ENCODE data around the gene PHF21B.

Gene PHF21B

DNA sequence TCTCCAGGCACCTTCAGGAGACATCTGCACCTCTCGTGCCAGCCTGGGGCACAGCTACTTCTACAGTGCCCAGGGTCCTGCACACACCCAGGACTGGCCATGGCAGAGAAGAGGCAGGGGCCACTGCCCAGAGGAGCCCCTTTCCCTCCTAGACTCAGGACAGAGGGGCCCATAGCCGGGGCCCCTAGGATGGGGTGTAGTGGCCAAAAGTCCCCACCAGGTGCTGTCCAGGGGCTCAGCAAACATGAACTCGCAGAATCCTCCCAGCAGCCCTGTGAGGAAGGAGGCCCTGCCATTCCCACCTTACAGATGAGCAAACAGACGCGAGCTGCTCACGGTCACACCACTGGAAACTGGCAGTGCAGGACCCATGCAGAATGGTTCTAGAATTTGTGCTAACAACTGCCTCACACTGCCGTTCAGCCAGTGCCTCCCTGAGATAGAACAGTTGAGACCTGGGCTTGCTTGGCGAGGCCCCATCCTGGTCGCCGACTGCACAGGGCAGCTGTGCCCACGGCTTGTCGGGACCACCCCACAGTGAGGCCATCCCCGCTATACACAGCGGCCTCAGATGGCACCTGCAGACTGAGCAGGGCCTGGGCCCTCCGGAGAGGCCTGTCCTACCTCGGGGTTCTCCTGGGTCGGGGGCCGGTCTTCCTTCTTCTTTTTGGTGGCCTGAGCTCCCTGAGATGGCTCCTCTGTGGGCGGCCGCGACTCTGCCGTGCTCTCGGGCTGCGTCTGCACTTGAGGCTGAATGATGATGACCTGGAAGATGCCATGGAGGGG is 96.4 kb downstream of the PHF21B start:
- no peak for DNase-seq (ENCODE audit: low spot score)
- Histone ChIP-seq H3K9me3 (ENCODE audit: severe bottlenecking) (no peaks in the 10 kb centered on the region), H3K27ac (ENCODE audit: poor library complexity, severe bottlenecking) (no peak overlapping the region), H3K36me3 (ENCODE audit: low read depth) (no peaks in the 10 kb centered on the region), H3K4me3 (ENCODE audit: severe bottlenecking) (no peak overlapping the region), H3K27me3 (ENCODE audit: insufficient read depth, poor library complexity, severe bottlenecking) (no peaks in the 10 kb centered on the region), H3K4me1 (ENCODE audit: insufficient read depth, poor library complexity, severe bottlenecking) (no peaks in the 10 kb centered on the region)
- ATAC-seq (ENCODE audit: low read depth), result no peak
- TF ChIP-seq, protein P1, sequence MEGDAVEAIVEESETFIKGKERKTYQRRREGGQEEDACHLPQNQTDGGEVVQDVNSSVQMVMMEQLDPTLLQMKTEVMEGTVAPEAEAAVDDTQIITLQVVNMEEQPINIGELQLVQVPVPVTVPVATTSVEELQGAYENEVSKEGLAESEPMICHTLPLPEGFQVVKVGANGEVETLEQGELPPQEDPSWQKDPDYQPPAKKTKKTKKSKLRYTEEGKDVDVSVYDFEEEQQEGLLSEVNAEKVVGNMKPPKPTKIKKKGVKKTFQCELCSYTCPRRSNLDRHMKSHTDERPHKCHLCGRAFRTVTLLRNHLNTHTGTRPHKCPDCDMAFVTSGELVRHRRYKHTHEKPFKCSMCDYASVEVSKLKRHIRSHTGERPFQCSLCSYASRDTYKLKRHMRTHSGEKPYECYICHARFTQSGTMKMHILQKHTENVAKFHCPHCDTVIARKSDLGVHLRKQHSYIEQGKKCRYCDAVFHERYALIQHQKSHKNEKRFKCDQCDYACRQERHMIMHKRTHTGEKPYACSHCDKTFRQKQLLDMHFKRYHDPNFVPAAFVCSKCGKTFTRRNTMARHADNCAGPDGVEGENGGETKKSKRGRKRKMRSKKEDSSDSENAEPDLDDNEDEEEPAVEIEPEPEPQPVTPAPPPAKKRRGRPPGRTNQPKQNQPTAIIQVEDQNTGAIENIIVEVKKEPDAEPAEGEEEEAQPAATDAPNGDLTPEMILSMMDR (IDR thresholded peaks at IDR 0.05; ENCODE audit: poor library complexity, severe bottlenecking), result no peak

DNA sequence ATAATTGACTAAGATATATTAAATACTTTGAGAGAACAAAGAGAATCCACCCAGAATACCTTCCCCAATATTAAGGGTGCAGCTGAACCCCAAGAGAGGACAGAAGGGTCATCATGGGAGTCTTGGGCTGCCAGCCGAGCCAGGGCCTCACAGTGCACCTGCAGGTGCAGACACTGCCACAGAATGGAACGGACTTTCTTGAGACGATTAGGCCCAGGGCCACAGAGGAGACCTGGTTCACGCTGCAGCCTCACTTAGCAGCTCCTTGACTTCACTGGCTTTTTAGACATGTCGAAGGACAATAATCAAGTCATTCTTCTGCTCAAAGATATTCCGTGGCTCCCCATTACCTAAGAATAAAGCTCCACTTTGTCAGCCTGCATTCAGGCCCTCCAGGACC is 100.6 kb downstream of the PHF21B start:
- DNase-seq (ENCODE audit: low spot score) (no peak), ATAC-seq (ENCODE audit: low read depth) (no peak)
- H3K36me3 ChIP-seq (ENCODE audit: low read depth), result no peaks in the 10 kb centered on the region
- H3K9me3 ChIP-seq (ENCODE audit: severe bottlenecking), result no peaks in the 10 kb centered on the region
- TF ChIP-seq, protein P1 (IDR thresholded peaks at IDR 0.05; ENCODE audit: poor library complexity, severe bottlenecking), result no peak
- no peaks in the 10 kb centered on the region for H3K4me1 ChIP-seq (ENCODE audit: insufficient read depth, poor library complexity, severe bottlenecking)
- no peak overlapping the region for H3K27ac ChIP-seq (ENCODE audit: poor library complexity, severe bottlenecking)
- H3K27me3 ChIP-seq (ENCODE audit: insufficient read depth, poor library complexity, severe bottlenecking), result peaks cover 4% of the 10 kb centered on the region
- H3K4me3 ChIP-seq (ENCODE audit: severe bottlenecking), result no peak overlapping the region

DNA sequence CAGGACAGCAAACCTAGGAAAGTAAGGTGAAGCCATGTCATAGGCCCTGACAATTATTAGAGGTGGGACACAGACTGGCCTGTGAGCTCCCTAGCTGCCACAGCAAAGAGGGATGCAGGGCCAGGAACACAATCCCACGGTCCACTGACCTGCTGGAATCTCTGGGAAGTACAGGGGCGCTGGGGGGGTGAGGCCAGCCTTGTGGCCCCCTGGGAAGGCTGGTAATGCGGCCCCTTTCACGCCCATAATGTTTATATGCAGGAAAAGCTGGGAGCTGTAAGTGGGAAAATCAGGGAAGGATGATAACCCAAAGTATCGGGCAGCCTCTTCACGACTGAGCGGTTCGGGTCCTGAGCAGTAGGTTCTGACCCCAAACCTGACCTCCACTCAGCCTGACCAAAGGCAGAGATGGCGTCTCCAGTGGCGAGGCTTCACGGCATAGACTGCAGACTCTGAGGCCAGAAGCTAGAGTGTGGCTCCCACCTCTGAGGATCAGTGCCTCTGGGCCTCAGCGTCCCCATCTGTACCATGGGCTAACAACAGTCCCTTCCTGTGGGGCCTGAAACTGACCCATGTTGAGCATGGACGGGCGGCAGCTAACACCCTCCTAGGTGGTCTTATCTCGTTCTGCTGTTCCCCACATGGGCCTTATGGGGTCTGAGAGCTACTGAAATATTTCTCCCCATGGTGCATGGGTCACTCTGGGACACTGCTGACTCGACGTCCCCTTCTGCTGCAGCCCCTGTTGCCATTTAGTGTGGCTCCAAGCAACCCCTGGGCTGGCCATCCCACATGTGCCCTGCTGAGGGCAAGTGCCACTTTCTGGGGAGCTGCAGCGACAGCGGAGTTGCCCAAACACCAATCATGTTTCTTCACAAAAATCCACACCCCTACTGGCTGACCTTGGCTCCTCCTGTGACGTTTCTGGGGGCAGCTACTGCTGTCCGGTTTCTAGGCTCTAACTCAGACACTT is 101.8 kb downstream of the PHF21B start:
- H3K27ac ChIP-seq (ENCODE audit: poor library complexity, severe bottlenecking), result no peak overlapping the region
- ATAC-seq (ENCODE audit: low read depth), result no peak
- H3K4me1 ChIP-seq (ENCODE audit: insufficient read depth, poor library complexity, severe bottlenecking), result no peaks in the 10 kb centered on the region
- H3K4me3 ChIP-seq (ENCODE audit: severe bottlenecking), result no peak overlapping the region
- H3K27me3 ChIP-seq (ENCODE audit: insufficient read depth, poor library complexity, severe bottlenecking), result peaks cover 6% of the 10 kb centered on the region
- DNase-seq (ENCODE audit: low spot score), result no peak
- H3K9me3 ChIP-seq (ENCODE audit: severe bottlenecking), result no peaks in the 10 kb centered on the region
- TF ChIP-seq, protein P1 (IDR thresholded peaks at IDR 0.05; ENCODE audit: poor library complexity, severe bottlenecking), result no peak
- no peaks in the 10 kb centered on the region for H3K36me3 ChIP-seq (ENCODE audit: low read depth)

DNA sequence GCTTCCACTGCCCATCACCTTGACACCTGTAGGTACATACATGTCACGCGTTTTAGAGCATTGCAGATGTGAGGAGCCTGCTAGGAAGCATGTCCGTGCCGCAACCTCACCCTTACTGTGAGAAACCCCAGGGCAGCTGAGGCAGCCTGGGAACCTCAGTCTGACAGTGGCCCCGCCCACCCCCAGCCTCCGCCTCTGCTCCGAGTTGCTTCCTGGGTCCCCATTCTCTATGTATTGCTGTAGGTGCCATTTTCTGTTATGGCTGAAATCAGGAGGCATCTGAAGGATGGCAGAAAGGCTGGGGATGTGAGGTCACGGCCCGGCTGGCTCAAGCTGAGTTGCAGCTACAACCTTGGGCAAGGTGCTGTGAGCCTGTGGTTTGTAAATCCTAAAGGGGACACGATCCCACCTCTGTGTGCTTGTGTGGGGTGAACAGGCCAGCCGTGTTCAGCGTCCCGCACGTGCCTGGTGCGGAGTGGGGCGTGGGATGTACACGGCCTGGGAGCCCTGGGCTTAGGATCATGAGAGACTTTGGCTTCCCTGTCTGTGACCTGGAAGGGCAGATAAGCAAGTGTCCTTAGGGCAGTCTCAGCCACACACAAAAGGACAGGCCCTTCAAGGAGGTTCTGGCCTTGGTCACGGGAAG is 102.7 kb downstream of the PHF21B start:
- DNase-seq (ENCODE audit: low spot score), result no peak
- Histone ChIP-seq H3K27me3 (ENCODE audit: insufficient read depth, poor library complexity, severe bottlenecking) (peaks cover 6% of the 10 kb centered on the region), H3K4me3 (ENCODE audit: severe bottlenecking) (no peak overlapping the region), H3K27ac (ENCODE audit: poor library complexity, severe bottlenecking) (no peak overlapping the region), H3K9me3 (ENCODE audit: severe bottlenecking) (no peaks in the 10 kb centered on the region), H3K4me1 (ENCODE audit: insufficient read depth, poor library complexity, severe bottlenecking) (no peaks in the 10 kb centered on the region), H3K36me3 (ENCODE audit: low read depth) (no peaks in the 10 kb centered on the region)
- TF ChIP-seq, protein P1 (IDR thresholded peaks at IDR 0.05; ENCODE audit: poor library complexity, severe bottlenecking), result no peak
- no peak for ATAC-seq (ENCODE audit: low read depth)
